Activated CD4-positive, alpha-beta T cell treated with anti-CD3 and anti-CD28 coated beads, Interleukin-10, Interleukin-2, amounts not matched to agents 100 ng/mL and 50 ng/mL, durations not matched to agents 16 hours and 8 hours (primary cell): Measurements from ENCODE around the gene SUSD6.

Experiments used
- DNase-seq: peaks from one replicate; pipeline ENCODE4 v3.0.0-alpha.2; 2020

Gene SUSD6

GRCh38 chr14:69675245-69675583, 63.8 kb downstream of the SUSD6 start:
- DNase-seq: no peak

GRCh38 chr14:69675877-69676416, 64.6 kb downstream of the SUSD6 start:
- DNase-seq: peak; percentile 95

GRCh38 chr14:69676723-69677122, 65.3 kb downstream of the SUSD6 start:
- peak; percentile 71 for DNase-seq

DNA sequence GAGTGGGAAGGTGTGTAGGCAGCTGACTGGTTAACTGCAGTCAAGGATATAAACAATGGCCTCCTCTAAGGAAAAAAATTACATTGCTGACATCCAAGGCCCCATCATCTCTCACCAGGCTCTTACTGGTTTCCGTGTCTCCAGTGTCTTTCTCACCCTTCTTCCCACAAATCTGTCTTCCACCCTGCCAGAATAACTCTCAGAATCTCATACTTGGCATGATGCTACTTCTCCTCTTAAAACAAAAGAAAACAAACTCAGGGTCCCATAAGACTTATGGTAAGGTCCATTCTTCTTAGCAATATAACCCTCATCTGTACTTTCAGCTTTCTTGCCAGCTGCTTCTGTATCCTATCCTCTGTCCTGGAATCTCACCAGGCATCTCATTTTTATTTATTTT, 68.9 kb downstream of the SUSD6 start:
- DNase-seq: no peak

DNA sequence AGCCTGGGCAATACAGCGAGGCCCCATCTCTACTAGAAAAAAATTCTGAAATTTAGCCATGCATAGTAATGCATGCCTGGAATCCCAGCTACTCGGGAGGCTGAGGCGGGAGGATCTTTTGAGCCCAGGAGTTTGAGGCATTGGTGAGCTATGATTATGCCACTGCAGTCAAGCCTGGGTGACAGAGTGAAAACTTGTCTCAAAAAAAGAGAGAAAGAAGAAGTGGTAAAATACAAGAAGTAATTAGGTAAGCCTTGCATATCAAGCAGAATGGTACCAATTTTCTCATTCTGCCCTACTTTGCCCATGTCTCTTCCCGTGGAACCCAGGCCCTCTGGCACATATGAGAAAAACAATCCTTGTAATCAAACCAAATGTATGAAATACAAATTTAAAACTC, 70.7 kb downstream of the SUSD6 start:
- DNase-seq: no peak

DNA sequence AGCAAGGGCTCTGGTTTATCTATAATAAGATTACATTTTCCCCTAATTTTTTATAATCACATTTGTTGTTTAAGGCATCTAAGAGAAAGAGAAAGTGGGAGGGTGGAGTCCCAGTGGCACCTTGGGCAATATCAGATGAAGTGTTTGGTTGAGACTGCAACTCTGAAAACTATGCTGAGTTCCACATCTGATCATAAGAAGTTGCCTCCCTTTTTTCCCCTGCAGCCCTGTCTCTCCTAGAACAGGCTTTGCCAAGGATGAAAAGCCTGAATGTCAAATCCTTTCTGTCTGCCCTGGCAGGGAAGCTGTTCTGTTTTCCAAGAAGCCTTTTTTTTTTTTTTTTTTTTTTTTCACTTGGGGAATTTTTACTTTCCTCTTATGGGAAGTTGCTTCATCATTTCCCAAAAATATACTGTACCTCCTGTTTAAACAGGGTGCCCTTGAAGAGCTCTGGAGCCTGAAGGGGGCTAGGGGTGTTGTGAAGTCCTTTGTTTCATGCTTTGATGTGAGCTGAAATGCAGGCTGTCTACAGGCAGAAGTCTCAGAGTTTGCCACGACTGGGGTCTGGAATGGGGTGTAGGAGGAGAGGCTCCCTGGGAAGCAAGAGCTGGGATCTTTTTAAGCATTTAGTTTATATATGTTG, 71.3 kb downstream of the SUSD6 start:
- DNase-seq: peak; percentile 72

DNA sequence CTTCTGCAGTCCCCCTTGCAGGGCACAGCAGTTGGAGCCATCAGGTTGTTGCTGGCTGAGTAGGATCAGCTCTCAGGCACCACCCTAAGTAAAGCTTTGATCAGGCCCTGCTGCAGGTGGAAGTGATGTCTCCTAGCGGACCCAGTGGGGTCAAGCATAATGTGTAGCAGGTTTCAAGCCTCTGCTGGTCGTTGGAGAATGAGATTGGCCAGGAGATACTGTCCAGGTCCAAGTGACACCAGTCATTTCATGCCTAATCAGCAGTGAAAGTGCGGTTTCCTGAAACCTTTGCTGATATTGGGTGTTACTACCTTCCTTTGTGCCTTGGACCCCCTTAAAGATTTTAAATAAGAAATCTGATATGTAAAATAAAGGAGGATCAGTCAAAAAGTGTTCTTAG, 72.6 kb downstream of the SUSD6 start:
- peak; percentile 76 for DNase-seq

GRCh38 chr14:69684461-69685217, 73.2 kb downstream of the SUSD6 start:
- DNase-seq: no peak

- peak; percentile 94 for DNase-seq
Measured at GRCh38 chr14:69685218-69685616, 73.8 kb downstream of the SUSD6 start.

DNA sequence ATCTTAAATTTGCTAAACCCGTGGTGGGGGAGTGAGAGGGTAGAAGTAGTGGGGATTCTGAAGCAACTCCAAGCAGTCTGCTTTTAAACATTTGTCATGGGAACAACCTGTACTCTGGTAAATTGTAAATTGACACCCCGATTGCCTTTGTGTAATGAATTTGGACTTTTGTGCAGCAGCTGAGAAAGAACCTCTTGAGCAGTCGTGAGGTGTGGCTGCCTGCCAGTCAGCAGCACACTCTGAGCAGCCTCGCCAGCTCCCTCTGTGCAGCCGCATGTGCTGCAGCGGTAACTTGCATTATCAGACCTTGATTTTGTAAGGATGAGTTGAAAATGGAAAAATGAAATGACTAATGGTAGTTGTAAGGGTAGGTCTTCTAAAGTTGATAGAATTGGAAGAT, 74.3 kb downstream of the SUSD6 start:
- peak; percentile 85 for DNase-seq

DNA sequence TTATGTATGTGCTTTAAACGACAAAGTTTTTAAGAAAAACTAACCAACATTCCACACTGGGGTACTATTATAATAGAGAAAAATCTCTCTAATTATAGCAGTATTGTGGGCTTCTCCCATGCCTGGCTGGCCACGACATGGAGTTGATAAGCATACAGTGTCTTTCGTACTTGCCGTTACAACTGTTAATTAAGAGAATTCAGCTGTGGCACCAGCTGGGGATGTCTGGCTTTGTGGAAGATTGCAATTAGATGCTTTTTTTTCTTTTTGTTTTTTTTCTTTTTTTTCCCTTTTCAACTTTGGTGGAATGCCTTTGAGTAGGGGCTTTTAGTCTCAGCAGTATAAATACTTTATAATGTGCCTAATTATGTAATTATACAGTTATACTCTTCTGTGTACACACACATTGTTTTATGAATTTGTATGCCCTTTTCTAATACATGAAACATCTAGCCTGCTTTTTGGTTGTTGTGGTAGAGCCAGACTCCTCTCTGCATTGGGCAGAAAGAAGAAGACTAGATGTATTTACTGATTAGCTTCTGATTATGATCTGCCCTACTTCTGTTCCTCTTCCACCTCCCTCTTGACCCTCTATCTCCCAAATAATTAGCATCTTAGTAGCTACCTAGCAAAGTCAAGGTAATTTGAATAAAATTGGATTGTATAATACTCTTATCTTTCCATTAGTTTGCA, 76.4 kb downstream of the SUSD6 start:
- DNase-seq: no peak

- no peak for DNase-seq
Measured at GRCh38 chr14:69688299-69688649, 76.9 kb downstream of the SUSD6 start.

DNA sequence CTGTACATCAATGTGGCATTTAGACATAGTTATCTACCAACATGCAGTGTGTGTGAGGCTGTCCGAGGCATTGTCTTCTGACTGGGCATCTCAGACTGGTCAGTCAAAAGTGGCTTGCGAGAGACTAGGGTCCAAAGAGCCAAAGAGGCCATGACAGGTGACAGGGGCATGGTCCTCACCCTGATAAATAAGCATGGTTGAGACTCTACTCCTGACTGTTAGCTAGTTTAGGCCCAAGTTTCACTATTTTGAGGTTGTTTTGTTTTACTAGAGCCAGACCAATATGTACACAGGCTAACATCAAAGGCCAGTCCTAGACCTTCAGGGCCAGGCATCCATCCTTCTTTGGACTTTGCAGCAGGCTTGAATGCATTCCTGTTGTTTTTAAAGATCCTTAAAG, 78.6 kb downstream of the SUSD6 start:
- no peak for DNase-seq

- DNase-seq: no peak
Measured at GRCh38 chr14:69692594-69692993, 81.2 kb downstream of the SUSD6 start.

DNA sequence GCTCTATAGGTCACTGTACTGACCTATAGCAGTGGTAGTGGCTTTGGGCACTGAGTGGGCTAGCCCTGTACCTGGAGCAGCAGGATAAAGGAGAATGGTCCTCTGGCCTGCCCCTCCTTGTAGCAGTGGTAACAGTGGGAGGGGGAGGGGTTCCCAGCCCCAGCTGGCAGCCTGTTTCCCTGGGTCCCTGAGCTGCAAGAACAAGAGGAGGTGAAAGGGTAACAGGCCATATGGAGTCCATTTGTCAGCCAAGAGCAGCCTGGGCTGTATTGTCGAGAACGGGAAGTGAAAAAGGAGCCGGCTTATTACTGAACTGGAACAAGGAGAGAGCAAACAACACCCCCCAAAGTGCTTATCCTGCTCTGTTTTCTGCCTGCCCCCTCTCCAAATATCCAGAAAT, 81.7 kb downstream of the SUSD6 start:
- no peak for DNase-seq

- DNase-seq: no peak
Measured at GRCh38 chr14:69693801-69694729, 82.7 kb downstream of the SUSD6 start.

DNA sequence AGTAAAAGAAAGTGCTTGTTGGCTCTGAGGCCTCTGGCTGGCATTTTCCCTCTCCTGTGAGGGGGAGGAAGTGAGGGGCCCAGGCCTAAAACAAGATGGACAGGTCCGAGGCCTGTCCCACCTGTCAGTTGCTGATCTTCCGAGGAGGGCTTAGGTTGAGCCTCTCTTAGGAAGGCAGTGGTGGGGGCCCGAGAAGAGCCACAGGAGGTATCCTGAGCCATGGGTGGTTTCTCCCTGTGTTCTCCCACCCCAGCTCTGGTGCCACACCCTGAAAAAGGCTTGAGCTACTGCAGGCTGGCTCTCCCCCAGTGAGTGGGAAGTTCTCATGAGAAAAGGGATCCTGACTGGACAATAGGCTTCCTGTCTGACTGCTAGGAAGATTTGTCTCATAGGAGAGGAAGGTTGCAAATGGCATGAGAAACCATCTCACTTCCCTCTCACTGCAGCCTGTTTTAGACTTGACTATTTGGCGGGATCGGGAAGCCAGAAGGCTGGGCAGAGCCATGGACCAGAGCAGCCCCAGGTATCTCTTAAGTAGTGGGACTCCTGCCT, 83.4 kb downstream of the SUSD6 start:
- no peak for DNase-seq

DNA sequence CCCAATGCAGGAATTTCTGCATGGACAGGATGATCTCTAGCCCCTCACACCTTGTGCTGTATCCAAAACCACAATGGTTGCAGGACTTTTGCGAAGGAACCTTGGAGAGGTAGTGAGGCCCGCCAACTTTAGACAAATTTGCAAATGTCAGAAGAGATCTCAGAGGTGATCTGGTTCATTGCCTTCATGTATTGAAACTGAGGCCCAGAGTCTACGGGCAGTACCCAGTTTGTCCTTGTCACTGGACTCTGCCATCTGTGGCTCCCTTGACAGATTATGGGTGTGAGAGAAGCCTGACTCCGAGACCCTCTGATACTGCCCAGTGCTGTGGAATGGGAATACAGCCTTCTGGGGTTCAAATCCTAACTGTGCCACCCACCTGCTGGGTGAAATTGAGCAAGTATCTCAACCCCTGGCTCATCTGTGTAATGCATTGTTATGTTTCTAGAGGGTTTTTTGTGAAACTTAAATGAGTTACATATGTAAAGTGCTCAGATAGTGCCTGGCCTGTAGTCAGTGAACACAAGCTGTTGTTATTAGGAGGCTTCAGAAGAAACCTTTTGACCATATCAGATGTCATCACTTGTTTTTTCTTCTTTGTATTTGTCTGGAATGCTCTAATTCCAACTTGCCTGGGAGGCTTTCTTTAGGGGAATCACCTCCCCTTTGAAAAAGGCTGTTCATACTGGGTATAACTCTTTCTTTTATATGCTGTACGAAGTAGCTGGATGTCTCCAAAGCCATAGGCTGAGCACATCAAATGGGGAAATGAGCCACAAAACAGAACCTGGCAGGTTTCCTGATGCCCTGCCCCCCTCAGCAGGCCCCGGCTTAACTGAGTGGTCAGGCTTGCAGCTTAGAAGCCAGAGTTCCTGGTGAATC, 84.2 kb downstream of the SUSD6 start:
- DNase-seq: no peak

DNA sequence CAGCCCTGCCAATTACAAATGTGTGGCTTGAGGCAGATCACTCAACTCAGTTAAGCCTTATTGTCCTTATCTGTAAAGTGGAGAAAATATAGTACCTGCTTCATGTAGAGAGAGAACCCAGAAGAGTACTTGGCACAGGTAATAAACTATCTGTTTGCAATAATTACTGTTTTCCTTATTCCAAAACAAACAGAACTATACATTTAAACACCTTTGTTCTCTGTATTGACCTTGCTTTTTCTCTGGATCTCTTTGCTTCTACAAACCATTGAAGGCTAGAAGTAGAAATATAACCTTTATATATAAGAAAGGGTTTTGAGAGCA, 84.8 kb downstream of the SUSD6 start:
- DNase-seq: no peak

DNA sequence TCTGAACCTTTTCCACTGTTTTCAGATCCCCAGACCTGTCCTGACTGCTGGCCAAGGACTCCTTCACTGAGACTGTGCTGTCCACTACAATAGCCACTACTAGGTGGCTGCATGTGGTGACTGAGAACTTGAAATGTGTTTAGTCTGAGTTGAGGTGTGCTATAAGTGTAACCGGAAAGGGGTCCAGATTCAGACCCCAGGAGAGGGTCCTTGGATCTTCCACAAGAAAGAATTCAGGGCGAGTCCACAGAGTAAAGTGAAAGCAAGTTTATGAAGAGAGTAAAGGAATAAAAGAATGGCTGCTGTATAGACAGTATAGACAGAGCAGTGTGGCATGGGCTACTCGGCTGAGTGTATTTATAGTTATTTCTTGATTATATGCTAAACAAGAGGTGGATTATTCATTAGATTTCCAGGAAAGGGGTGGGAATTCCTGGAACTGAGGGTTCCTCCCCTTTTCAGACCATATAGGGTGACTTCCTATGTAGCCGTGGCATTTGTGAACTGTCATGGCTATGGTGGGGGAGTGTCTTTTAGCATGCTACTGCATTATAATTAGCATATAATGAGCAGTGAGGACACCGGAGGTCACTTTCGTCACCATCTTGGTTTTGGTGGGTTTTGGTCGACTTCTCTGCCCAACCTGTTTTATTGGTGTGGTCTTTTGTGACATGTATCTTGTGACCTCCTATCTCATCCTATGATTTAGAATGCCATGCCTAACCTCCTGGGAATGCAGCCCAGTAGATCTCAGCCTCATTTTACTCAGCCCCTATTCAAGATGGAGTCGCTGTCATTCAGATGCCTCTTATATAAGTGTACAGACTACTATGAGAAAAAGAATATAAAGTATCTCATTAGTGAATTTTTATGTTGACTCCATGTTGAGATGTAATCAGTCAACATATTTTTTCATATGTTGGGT, 85.5 kb downstream of the SUSD6 start:
- peak; percentile 59 for DNase-seq

DNA sequence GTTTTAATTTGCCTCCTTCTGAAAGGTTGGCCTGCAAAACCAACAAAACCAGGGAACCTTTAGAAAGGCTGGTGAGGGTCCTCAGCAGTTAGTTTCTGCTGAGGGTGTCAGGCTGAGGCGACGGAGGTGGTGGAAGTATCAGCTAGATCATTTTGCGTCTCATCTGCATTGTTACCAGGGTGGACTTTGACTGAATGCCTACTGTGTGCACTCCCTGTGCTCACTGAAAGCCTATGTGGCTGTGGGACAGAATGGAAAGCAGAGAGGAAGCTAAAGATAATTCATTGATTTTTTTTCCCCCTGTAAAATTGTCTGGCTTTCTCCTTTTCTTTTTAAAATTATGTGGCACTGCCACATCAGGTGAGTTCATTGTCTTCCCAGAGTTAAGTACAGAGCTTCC, 87.2 kb downstream of the SUSD6 start:
- DNase-seq: no peak
